Stimulated activated CD4-positive, alpha-beta T cell treated with anti-CD3 and anti-CD28 coated beads, Interleukin-15, amount 100 ng/mL, for 24 hours (primary cell): ENCODE data around the gene BARD1.
A peak's percentile ranks its signal among the peaks of the same experiment; 100 is the strongest.
"Not testable (repeated sequence)": the region's sequence is repeated elsewhere in the genome, so short reads cannot be mapped to it uniquely, and the experiment has no call there.

Experiments used
- DNase-seq: peaks from one replicate; pipeline ENCODE4 v3.0.0-alpha.2; 2020

The BARD1 gene

GRCh38 chr2:214808981-214809750 is at the start of gene BARD1:
BARD1 (minus strand) TSS chr2:214809683; CDS start chr2:214809569, 114 bp downstream.
- peak; percentile 64 for DNase-seq

- DNase-seq = no peak
Observed at GRCh38 chr2:214856137-214856536, 46.7 kb upstream of the BARD1 start.

GRCh38 chr2:214853906-214854305 is 44.4 kb upstream of the BARD1 start:
- no peak for DNase-seq

GRCh38 chr2:214843823-214844222 is 34.3 kb upstream of the BARD1 start:
- no peak for DNase-seq

GRCh38 chr2:214839464-214839863 is 30.0 kb upstream of the BARD1 start:
- DNase-seq = no peak

- DNase-seq = no peak
Observed at GRCh38 chr2:214837466-214837865, 28.0 kb upstream of the BARD1 start.

- no peak for DNase-seq
Observed at GRCh38 chr2:214836568-214836967, 27.1 kb upstream of the BARD1 start.

GRCh38 chr2:214830794-214831346 is 21.4 kb upstream of the BARD1 start:
- no peak for DNase-seq

- DNase-seq = no peak
Observed at GRCh38 chr2:214816008-214816533, 6.6 kb upstream of the BARD1 start.

- no peak for DNase-seq
Observed at GRCh38 chr2:214810671-214811070, 1.2 kb upstream of the BARD1 start.

- peak; percentile 100 for DNase-seq
Observed at GRCh38 chr2:214809751-214810564, 475 bp upstream of the BARD1 start.

- DNase-seq = no peak
Observed at GRCh38 chr2:214807653-214808052, 1.8 kb downstream of the BARD1 start.

GRCh38 chr2:214801768-214802397 is 7.6 kb downstream of the BARD1 start:
- DNase-seq = no peak

GRCh38 chr2:214801068-214801467 is 8.4 kb downstream of the BARD1 start:
- DNase-seq = no peak

GRCh38 chr2:214800180-214800579 is 9.3 kb downstream of the BARD1 start:
- DNase-seq = no peak

GRCh38 chr2:214796911-214797310 is 12.6 kb downstream of the BARD1 start:
- DNase-seq = no peak

GRCh38 chr2:214783181-214783580 is 26.3 kb downstream of the BARD1 start:
- not testable (repeated sequence) for DNase-seq

GRCh38 chr2:214782671-214783070 is 26.8 kb downstream of the BARD1 start:
- no peak for DNase-seq

- DNase-seq = no peak
Observed at GRCh38 chr2:214781226-214781625, 28.3 kb downstream of the BARD1 start.

GRCh38 chr2:214775971-214776370 is 33.5 kb downstream of the BARD1 start:
- DNase-seq = no peak

- no peak for DNase-seq
Observed at GRCh38 chr2:214774108-214774507, 35.4 kb downstream of the BARD1 start.

- DNase-seq = no peak
Observed at GRCh38 chr2:214772443-214773015, 37.0 kb downstream of the BARD1 start.

- no peak for DNase-seq
Observed at GRCh38 chr2:214765180-214765579, 44.3 kb downstream of the BARD1 start.
